Lung (tissue), 12 donors: ENCODE measurements around the gene BRAF. TPM values are rescaled to one million over a fixed set of nuclear protein-coding genes. Genes with fewer than 3 reads are reported as not detected.
"Not testable (repeated sequence)": the region's sequence is repeated elsewhere in the genome, so short reads cannot be mapped to it uniquely, and the experiment has no call there.

ENCODE experiments used
- ATAC-seq: fragments of 200-7000 bp; cut with Tn5 transposase; one replicate; pipeline ENCODE4 v1.9.1; 2020; ENCODE audit warnings: moderate number of reproducible peaks; ENCODE audit not compliant: insufficient read depth, low FRiP score
- DNase-seq, 3 donors: peaks; one replicate each; pipeline ENCODE4 v3.0.0-alpha.2; 2013 to 2017
- H3K27ac ChIP-seq, 2 donors: one replicate each; pipeline ENCODE4 v1.5.1; 2013; ENCODE audit warnings: mild to moderate bottlenecking in 2 of 2, moderate library complexity in 2 of 2, control low read depth in 1 of 2, inconsistent platforms in 1 of 2, low read depth in 1 of 2, low read length in 1 of 2
- H3K27me3 ChIP-seq, 3 donors: one replicate each; pipeline ENCODE4 v1.5.1; 2013; ENCODE audit warnings: low read length in 2 of 3; ENCODE audit not compliant: control insufficient read depth in 3 of 3, insufficient read depth in 3 of 3
- H3K36me3 ChIP-seq, 4 donors: one replicate each; pipeline ENCODE4 v1.5.1; 2013; ENCODE audit warnings: low read length in 4 of 4, mild to moderate bottlenecking in 1 of 4, moderate library complexity in 1 of 4; ENCODE audit not compliant: control insufficient read depth in 4 of 4, insufficient read depth in 4 of 4
- H3K4me1 ChIP-seq, 5 donors: one replicate each; pipeline ENCODE4 v1.5.1; 2013; ENCODE audit warnings: low read length in 5 of 5, mild to moderate bottlenecking in 2 of 5, moderate library complexity in 1 of 5; ENCODE audit not compliant: control insufficient read depth in 5 of 5, insufficient read depth in 5 of 5
- H3K4me3 ChIP-seq: one replicate; pipeline ENCODE4 v1.5.1; 2013; ENCODE audit warnings: mild to moderate bottlenecking, control low read depth, moderate library complexity
- H3K9ac ChIP-seq, 2 donors: one replicate each; pipeline ENCODE4 v1.5.1; 2013; ENCODE audit warnings: low read length in 2 of 2, control low read depth in 1 of 2; ENCODE audit not compliant: insufficient read depth in 1 of 2
- H3K9me3 ChIP-seq, 4 donors: one replicate each; pipeline ENCODE4 v1.5.1; 2013; ENCODE audit warnings: low read length in 3 of 4, mild to moderate bottlenecking in 1 of 4, moderate library complexity in 1 of 4; ENCODE audit not compliant: control insufficient read depth in 4 of 4, insufficient read depth in 3 of 4
- WGBS, 2 donors: extraction: QIAGEN DNeasy Blood & Tissue Kit; methylation state at CpG; one replicate each; pipeline ENCODE4 v1.1.7; 2013; 5-methylcytosine and 5-hydroxymethylcytosine counted together
- polyA plus RNA-seq, 2 donors: library from polyadenylated mRNA; stranded (reverse); fragments of 200-250 nt; gene quantifications; one replicate each; pipeline ENCODE4 v1.2.1, GENCODE V29; 2013
- total RNA-seq, 2 donors: library from RNA; depleted of rRNA in 1 of 2; stranded (reverse); fragments of >200 nt in 1 of 2; gene quantifications; one replicate each; pipeline ENCODE4 v1.2.1, GENCODE V29; 2014 to 2021
- TF ChIP-seq, protein P1 (sequence below): IDR thresholded peaks from 2 replicates; pipeline ENCODE4 v1.5.1; 2012; ENCODE audit warnings: mild to moderate bottlenecking; ENCODE audit errors: control extremely low read depth, extremely low read depth
- donor health status: control.
- donor health status: control.
- donor health status: Bipolar disorder and iron deficiency.
- donor health status: healthy.
- donor health status: DM: yes; HTN: yes; CAD: no.

Gene BRAF
- total and polyA plus RNA-seq, 4 donors, result 6.5 to 111 (median 22.3) TPM

DNA sequence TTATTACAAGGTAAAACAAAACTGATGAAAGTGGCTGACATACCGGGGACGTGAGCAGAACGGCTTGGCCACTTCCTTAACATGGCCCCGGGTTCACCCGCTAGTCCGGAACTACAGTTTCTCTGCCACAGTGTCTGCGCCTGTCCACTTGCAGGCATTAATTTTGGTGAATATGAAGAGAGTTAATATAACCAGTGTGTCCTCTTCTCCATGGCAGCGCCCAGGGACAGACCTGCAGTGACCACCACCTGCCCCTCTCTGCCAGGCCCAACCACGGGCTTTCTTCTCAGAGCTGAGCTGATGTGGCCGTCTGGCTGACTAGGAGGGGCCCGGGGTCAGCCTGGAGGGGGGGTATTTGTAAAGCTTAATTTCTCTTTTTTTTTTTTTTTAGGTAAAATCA lies 229.3 kb downstream of the BRAF start:
- H3K27me3 ChIP-seq, result no peaks in the 10 kb centered on the region
- WGBS, 2 donors, result 95 to 96% methylated on average over 11 of the region's 11 CpGs
- H3K27ac ChIP-seq, result no peak overlapping the region
- no peaks in the 10 kb centered on the region for H3K9me3 ChIP-seq
- ATAC-seq (no peak), DNase-seq (no peak)
- H3K9ac ChIP-seq, result no peak overlapping the region
- H3K36me3 ChIP-seq, result peaks cover 0 to 2% (median under 1%) of the 10 kb centered on the region in 4 donors
- no peak overlapping the region for H3K4me3 ChIP-seq
- TF ChIP-seq, protein P1, sequence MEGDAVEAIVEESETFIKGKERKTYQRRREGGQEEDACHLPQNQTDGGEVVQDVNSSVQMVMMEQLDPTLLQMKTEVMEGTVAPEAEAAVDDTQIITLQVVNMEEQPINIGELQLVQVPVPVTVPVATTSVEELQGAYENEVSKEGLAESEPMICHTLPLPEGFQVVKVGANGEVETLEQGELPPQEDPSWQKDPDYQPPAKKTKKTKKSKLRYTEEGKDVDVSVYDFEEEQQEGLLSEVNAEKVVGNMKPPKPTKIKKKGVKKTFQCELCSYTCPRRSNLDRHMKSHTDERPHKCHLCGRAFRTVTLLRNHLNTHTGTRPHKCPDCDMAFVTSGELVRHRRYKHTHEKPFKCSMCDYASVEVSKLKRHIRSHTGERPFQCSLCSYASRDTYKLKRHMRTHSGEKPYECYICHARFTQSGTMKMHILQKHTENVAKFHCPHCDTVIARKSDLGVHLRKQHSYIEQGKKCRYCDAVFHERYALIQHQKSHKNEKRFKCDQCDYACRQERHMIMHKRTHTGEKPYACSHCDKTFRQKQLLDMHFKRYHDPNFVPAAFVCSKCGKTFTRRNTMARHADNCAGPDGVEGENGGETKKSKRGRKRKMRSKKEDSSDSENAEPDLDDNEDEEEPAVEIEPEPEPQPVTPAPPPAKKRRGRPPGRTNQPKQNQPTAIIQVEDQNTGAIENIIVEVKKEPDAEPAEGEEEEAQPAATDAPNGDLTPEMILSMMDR, result no peak
- peaks cover 0 to 18% (median 9%) of the 10 kb centered on the region in 5 donors for H3K4me1 ChIP-seq

DNA sequence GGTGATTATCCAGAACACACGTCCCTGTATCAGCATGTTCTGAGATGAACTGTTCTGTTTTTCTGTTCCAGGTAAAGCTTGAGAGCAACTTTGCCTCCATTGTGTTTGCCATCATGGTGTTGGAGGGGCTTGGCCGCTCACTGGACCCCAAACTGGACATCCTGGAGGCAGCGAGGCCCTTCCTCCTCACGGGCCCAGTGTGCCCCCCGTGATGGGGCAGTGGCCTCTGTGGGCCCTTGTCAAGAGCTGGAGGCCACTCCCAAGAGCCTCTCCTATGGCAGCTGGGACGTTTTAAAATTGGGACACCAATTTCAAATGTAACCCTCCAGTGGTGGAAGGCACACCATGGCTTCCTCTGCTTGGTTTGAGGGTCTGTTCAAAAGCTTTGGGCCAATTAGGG lies 230.1 kb downstream of the BRAF start:
- no peaks in the 10 kb centered on the region for H3K9me3 ChIP-seq
- 93% methylated on average over 6 of the region's 6 CpGs for WGBS, 2 donors
- DNase-seq (no peak), ATAC-seq (no peak)
- no peak overlapping the region for H3K4me3 ChIP-seq
- H3K4me1 ChIP-seq, result peaks cover 0 to 18% (median 9%) of the 10 kb centered on the region in 5 donors
- H3K9ac ChIP-seq, result no peak overlapping the region
- TF ChIP-seq, protein P1, result no peak
- H3K27ac ChIP-seq, result no peak overlapping the region
- no peaks in the 10 kb centered on the region for H3K27me3 ChIP-seq
- H3K36me3 ChIP-seq, result peaks cover 0 to 5% (median 1%) of the 10 kb centered on the region in 4 donors

DNA sequence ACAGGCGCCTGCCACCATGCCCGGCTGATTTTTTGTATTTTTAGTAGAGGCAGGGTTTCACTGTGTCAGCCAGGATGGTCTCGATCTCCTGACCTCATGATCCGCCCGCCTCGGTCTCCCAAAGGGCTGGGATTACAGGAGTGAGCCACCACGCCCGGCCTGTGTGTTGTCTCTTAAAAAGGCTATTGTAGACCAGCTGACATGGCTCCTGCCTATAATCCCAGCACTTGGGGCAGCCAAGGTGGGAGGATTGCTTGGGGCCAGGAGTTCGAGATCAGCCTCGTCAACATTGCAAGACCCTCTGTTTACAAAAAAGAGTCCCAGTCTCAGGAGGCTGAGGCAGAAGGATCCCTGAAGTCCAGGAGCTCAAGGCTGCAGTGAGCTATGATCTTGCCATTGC lies 230.9 kb downstream of the BRAF start:
- not testable (repeated sequence) for DNase-seq, H3K27me3 ChIP-seq, H3K9me3 ChIP-seq, ATAC-seq, H3K27ac ChIP-seq, H3K4me3 ChIP-seq, H3K9ac ChIP-seq
- H3K4me1 ChIP-seq, result peaks cover 0 to 18% (median 9%) of the 10 kb centered on the region in 5 donors
- H3K36me3 ChIP-seq, result peaks cover 0 to 10% (median 1%) of the 10 kb centered on the region in 4 donors
- 97 to 99% methylated on average over 10 of the region's 10 CpGs for WGBS, 2 donors

DNA sequence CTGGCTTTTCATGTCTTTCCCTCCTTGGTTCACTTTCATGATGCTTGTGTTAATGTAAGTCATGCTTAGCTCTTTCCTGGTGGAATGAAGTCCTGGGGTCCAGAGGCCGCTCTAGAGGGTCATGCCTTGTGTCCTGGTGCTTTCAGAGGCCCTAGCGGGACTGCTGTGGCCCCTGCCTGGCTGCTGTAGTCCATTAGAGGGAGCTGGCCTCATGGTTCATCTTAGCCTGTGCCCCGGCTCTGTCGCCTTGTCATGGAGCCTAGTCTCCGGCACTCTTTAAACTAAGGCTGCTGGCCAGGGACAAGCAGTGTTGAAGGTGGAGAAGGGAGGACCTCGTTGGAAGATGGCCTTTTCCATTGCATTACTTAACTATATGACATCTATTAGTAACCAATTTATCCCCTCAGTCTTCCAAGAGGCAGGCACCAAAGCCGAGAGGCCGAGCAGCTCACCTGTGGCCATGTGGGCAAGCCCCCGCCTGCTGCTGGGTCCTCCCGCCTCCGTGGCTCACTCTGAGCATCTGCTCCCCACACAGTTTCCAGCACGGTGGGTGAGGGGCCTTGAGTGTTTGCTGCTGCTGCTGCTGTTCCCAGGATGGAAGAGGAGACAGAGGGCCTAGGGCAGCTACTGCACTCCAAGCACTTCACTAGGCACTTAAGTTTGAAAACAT lies 233.2 kb downstream of the BRAF start:
- H3K9me3 ChIP-seq, result no peaks in the 10 kb centered on the region
- DNase-seq (no peak), ATAC-seq (no peak)
- H3K27me3 ChIP-seq, result no peaks in the 10 kb centered on the region
- 90 to 96% methylated on average over 12 of the region's 12 CpGs for WGBS, 2 donors
- peaks cover 0 to 14% (median 0%) of the 10 kb centered on the region in 4 donors for H3K36me3 ChIP-seq
- H3K4me3 ChIP-seq, result no peak overlapping the region
- TF ChIP-seq, protein P1, result no peak
- H3K27ac ChIP-seq, result no peak overlapping the region
- no peak overlapping the region for H3K9ac ChIP-seq
- H3K4me1 ChIP-seq, result peaks cover 0 to 8% (median 0%) of the 10 kb centered on the region in 5 donors
